ENCODE results near the gene ANKRD53.

GRCh38 chr2:70954886-70955285 lies 23.5 kb upstream of the ANKRD53 start:
- TF ChIP-seq CTCF (IDR thresholded peaks at IDR 0.05), result no peak
- no peak for TF ChIP-seq POLR2AphosphoS5 (IDR thresholded peaks at IDR 0.05)
